ENCODE measurements around the gene TMEM100.
"Not testable (repeated sequence)": the region's sequence is repeated elsewhere in the genome, so short reads cannot be mapped to it uniquely, and the experiment has no call there.

The TMEM100 gene

GRCh38 chr17:55673743-55674506 is 48.7 kb downstream of the TMEM100 start:
- Histone ChIP-seq H2AFZ (ENCODE audit: low read length) (no peak overlapping the region), H3K4me3 (ENCODE audit: low read length, poor library complexity, severe bottlenecking) (no peak overlapping the region), H3K9me3 (ENCODE audit: insufficient read depth, low read depth, low read length) (no peaks in the 10 kb centered on the region), H3K36me3 (ENCODE audit: insufficient read depth, low read length) (no peaks in the 10 kb centered on the region), H3K9ac (ENCODE audit: low read depth, low read length, poor library complexity, severe bottlenecking) (no peak overlapping the region), H3K27me3 (ENCODE audit: insufficient read depth, low read length, poor library complexity, severe bottlenecking) (peaks cover 16% of the 10 kb centered on the region), H3K79me2 (ENCODE audit: insufficient read depth, low read length) (no peaks in the 10 kb centered on the region), H4K20me1 (ENCODE audit: insufficient read depth, low read length, poor library complexity, severe bottlenecking) (no peaks in the 10 kb centered on the region), H3K4me1 (ENCODE audit: insufficient read depth, low read length, poor library complexity, severe bottlenecking) (no peaks in the 10 kb centered on the region), H3K4me2 (ENCODE audit: low read depth, low read length, poor library complexity, severe bottlenecking) (no peak overlapping the region), H3K9me2 (replicated peaks; ENCODE audit: low read depth, low read length) (no peaks in the 10 kb centered on the region), H3F3A (ENCODE audit: low read depth) (no peaks in the 10 kb centered on the region)
- no peak for TF ChIP-seq EZH2phosphoT487 (IDR thresholded peaks at IDR 0.05; ENCODE audit: borderline replicate concordance)
- no peak for TF ChIP-seq CTCF (conservative IDR thresholded peaks at IDR 0.05; ENCODE audit: low read length)

GRCh38 chr17:55672585-55673501 is 49.8 kb downstream of the TMEM100 start:
- no peaks in the 10 kb centered on the region for H3K4me1 ChIP-seq (ENCODE audit: insufficient read depth, low read length, poor library complexity, severe bottlenecking)
- H3K9me3 ChIP-seq (ENCODE audit: insufficient read depth, low read depth, low read length), result no peaks in the 10 kb centered on the region
- peaks cover 27% of the 10 kb centered on the region for H3K27me3 ChIP-seq (ENCODE audit: insufficient read depth, low read length, poor library complexity, severe bottlenecking)
- no peak overlapping the region for H2AFZ ChIP-seq (ENCODE audit: low read length)
- no peak overlapping the region for H3K4me2 ChIP-seq (ENCODE audit: low read depth, low read length, poor library complexity, severe bottlenecking)
- no peaks in the 10 kb centered on the region for H3K79me2 ChIP-seq (ENCODE audit: insufficient read depth, low read length)
- no peaks in the 10 kb centered on the region for H3K9me2 ChIP-seq (replicated peaks; ENCODE audit: low read depth, low read length)
- no peaks in the 10 kb centered on the region for H4K20me1 ChIP-seq (ENCODE audit: insufficient read depth, low read length, poor library complexity, severe bottlenecking)
- no peak overlapping the region for H3K4me3 ChIP-seq (ENCODE audit: low read length, poor library complexity, severe bottlenecking)
- no peaks in the 10 kb centered on the region for H3K36me3 ChIP-seq (ENCODE audit: insufficient read depth, low read length)
- no peak overlapping the region for H3K9ac ChIP-seq (ENCODE audit: low read depth, low read length, poor library complexity, severe bottlenecking)
- TF ChIP-seq CTCF (conservative IDR thresholded peaks at IDR 0.05; ENCODE audit: low read length) (no peak), EZH2phosphoT487 (IDR thresholded peaks at IDR 0.05; ENCODE audit: borderline replicate concordance) (no peak)
- no peaks in the 10 kb centered on the region for H3F3A ChIP-seq (ENCODE audit: low read depth)

GRCh38 chr17:55672010-55672409 is 50.7 kb downstream of the TMEM100 start:
- not testable (repeated sequence) for H3K9me3 ChIP-seq (ENCODE audit: insufficient read depth, low read depth, low read length); H3K9me2 ChIP-seq (replicated peaks; ENCODE audit: low read depth, low read length); H3F3A ChIP-seq (ENCODE audit: low read depth); H3K4me3 ChIP-seq (ENCODE audit: low read length, poor library complexity, severe bottlenecking); H3K4me2 ChIP-seq (ENCODE audit: low read depth, low read length, poor library complexity, severe bottlenecking); H2AFZ ChIP-seq (ENCODE audit: low read length); H3K36me3 ChIP-seq (ENCODE audit: insufficient read depth, low read length); H3K79me2 ChIP-seq (ENCODE audit: insufficient read depth, low read length); H4K20me1 ChIP-seq (ENCODE audit: insufficient read depth, low read length, poor library complexity, severe bottlenecking); H3K9ac ChIP-seq (ENCODE audit: low read depth, low read length, poor library complexity, severe bottlenecking); H3K4me1 ChIP-seq (ENCODE audit: insufficient read depth, low read length, poor library complexity, severe bottlenecking)
- peaks cover 35% of the 10 kb centered on the region for H3K27me3 ChIP-seq (ENCODE audit: insufficient read depth, low read length, poor library complexity, severe bottlenecking)

Data from Loucy (cell line).